ENCODE data around the gene SLC10A7.

The SLC10A7 gene

GRCh38 chr4:146477054-146477453 lies 44.7 kb downstream of the SLC10A7 start:
- no peaks in the 10 kb centered on the region for H3K27me3 ChIP-seq (ENCODE audit: insufficient read depth, low read length)
- no peak overlapping the region for H3K9ac ChIP-seq (ENCODE audit: low read length)
- no peak for TF ChIP-seq EZH2 (IDR thresholded peaks at IDR 0.05; ENCODE audit: borderline replicate concordance, low read length)
- no peak for TF ChIP-seq CTCF (IDR thresholded peaks at IDR 0.05; ENCODE audit: low read length)
- no peak overlapping the region for H3K4me2 ChIP-seq (ENCODE audit: low read length)
- no peaks in the 10 kb centered on the region for H3K9me3 ChIP-seq (ENCODE audit: low read length)
- H2AFZ ChIP-seq (ENCODE audit: low read length) = no peak overlapping the region
- no peak overlapping the region for H3K4me3 ChIP-seq (ENCODE audit: low read depth, low read length, poor library complexity, severe bottlenecking)
- H4K20me1 ChIP-seq (ENCODE audit: insufficient read depth, low read length) = no peaks in the 10 kb centered on the region
- H3K36me3 ChIP-seq (ENCODE audit: insufficient read depth, low read length) = no peaks in the 10 kb centered on the region
- H3K9me2 ChIP-seq (ENCODE audit: low read depth, low read length) = no peaks in the 10 kb centered on the region
- H3F3A ChIP-seq (ENCODE audit: insufficient read depth, low read length) = no peaks in the 10 kb centered on the region
- H3K79me2 ChIP-seq (ENCODE audit: insufficient read depth, low read length) = no peaks in the 10 kb centered on the region
- no peak overlapping the region for H3K27ac ChIP-seq (ENCODE audit: low read depth, low read length, poor library complexity, severe bottlenecking)
- no peaks in the 10 kb centered on the region for H3K4me1 ChIP-seq (ENCODE audit: insufficient read depth, low read length, severe bottlenecking)

GRCh38 chr4:146472404-146472803 lies 49.3 kb downstream of the SLC10A7 start:
- Histone ChIP-seq H4K20me1 (ENCODE audit: insufficient read depth, low read length) (no peaks in the 10 kb centered on the region), H3K4me1 (ENCODE audit: insufficient read depth, low read length, severe bottlenecking) (no peaks in the 10 kb centered on the region), H3F3A (ENCODE audit: insufficient read depth, low read length) (no peaks in the 10 kb centered on the region), H3K9me3 (ENCODE audit: low read length) (no peaks in the 10 kb centered on the region), H2AFZ (ENCODE audit: low read length) (no peak overlapping the region), H3K4me2 (ENCODE audit: low read length) (no peak overlapping the region), H3K9ac (ENCODE audit: low read length) (no peak overlapping the region), H3K36me3 (ENCODE audit: insufficient read depth, low read length) (no peaks in the 10 kb centered on the region), H3K79me2 (ENCODE audit: insufficient read depth, low read length) (no peaks in the 10 kb centered on the region), H3K9me2 (ENCODE audit: low read depth, low read length) (no peaks in the 10 kb centered on the region), H3K27me3 (ENCODE audit: insufficient read depth, low read length) (no peaks in the 10 kb centered on the region), H3K4me3 (ENCODE audit: low read depth, low read length, poor library complexity, severe bottlenecking) (no peak overlapping the region), H3K27ac (ENCODE audit: low read depth, low read length, poor library complexity, severe bottlenecking) (no peak overlapping the region)
- TF ChIP-seq EZH2 (IDR thresholded peaks at IDR 0.05; ENCODE audit: borderline replicate concordance, low read length) (no peak), CTCF (IDR thresholded peaks at IDR 0.05; ENCODE audit: low read length) (no peak)

- no peaks in the 10 kb centered on the region for H3K36me3 ChIP-seq (ENCODE audit: insufficient read depth, low read length)
- H3K27me3 ChIP-seq (ENCODE audit: insufficient read depth, low read length) = no peaks in the 10 kb centered on the region
- no peaks in the 10 kb centered on the region for H3K79me2 ChIP-seq (ENCODE audit: insufficient read depth, low read length)
- no peak overlapping the region for H2AFZ ChIP-seq (ENCODE audit: low read length)
- H3K27ac ChIP-seq (ENCODE audit: low read depth, low read length, poor library complexity, severe bottlenecking) = no peak overlapping the region
- TF ChIP-seq CTCF (IDR thresholded peaks at IDR 0.05; ENCODE audit: low read length) = no peak
- TF ChIP-seq EZH2 (IDR thresholded peaks at IDR 0.05; ENCODE audit: borderline replicate concordance, low read length) = no peak
- H3F3A ChIP-seq (ENCODE audit: insufficient read depth, low read length) = no peaks in the 10 kb centered on the region
- no peaks in the 10 kb centered on the region for H3K9me2 ChIP-seq (ENCODE audit: low read depth, low read length)
- H4K20me1 ChIP-seq (ENCODE audit: insufficient read depth, low read length) = no peaks in the 10 kb centered on the region
- H3K9ac ChIP-seq (ENCODE audit: low read length) = no peak overlapping the region
- no peak overlapping the region for H3K4me3 ChIP-seq (ENCODE audit: low read depth, low read length, poor library complexity, severe bottlenecking)
- no peak overlapping the region for H3K4me2 ChIP-seq (ENCODE audit: low read length)
- H3K4me1 ChIP-seq (ENCODE audit: insufficient read depth, low read length, severe bottlenecking) = no peaks in the 10 kb centered on the region
- no peaks in the 10 kb centered on the region for H3K9me3 ChIP-seq (ENCODE audit: low read length)
Measured at GRCh38 chr4:146470604-146471003, 51.1 kb downstream of the SLC10A7 start.

Data from OCI-LY1 (cell line).